GM10266 (cell line): ENCODE results near the gene ALOX5AP.

Source experiments
- DNase-seq: peaks from one replicate; pipeline ENCODE4 v3.0.0; 2012; ENCODE audit errors: extremely low spot score
- TF ChIP-seq, protein P1 (sequence below): IDR thresholded peaks from 2 replicates; pipeline ENCODE4 v1.5.1; 2012; ENCODE audit warnings: mild to moderate bottlenecking, low read depth; ENCODE audit not compliant: control insufficient read depth, insufficient read depth; ENCODE audit errors: missing control alignments

ALOX5AP gene

DNA sequence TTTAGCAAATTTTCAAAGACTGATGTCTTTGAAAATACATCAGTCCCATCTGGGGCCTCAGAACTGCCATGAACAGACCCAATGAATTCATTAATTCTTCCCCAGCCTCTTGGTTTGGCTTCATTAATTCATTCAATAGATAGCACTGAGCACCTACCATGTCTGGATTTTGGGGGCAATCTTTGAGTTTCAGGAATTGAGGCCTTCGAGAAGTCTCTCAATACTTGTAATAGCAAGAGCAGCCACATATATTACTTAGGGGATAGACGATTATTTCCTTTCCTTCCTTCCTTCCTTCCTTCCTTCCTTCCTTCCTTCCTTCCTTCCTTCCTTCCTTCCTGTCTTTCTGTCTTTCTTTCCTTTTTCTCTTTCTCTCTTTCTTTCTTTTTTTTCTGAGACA lies 64.8 kb downstream of the ALOX5AP start:
- DNase-seq: no peak
- TF ChIP-seq, protein P1, sequence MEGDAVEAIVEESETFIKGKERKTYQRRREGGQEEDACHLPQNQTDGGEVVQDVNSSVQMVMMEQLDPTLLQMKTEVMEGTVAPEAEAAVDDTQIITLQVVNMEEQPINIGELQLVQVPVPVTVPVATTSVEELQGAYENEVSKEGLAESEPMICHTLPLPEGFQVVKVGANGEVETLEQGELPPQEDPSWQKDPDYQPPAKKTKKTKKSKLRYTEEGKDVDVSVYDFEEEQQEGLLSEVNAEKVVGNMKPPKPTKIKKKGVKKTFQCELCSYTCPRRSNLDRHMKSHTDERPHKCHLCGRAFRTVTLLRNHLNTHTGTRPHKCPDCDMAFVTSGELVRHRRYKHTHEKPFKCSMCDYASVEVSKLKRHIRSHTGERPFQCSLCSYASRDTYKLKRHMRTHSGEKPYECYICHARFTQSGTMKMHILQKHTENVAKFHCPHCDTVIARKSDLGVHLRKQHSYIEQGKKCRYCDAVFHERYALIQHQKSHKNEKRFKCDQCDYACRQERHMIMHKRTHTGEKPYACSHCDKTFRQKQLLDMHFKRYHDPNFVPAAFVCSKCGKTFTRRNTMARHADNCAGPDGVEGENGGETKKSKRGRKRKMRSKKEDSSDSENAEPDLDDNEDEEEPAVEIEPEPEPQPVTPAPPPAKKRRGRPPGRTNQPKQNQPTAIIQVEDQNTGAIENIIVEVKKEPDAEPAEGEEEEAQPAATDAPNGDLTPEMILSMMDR: no peak

DNA sequence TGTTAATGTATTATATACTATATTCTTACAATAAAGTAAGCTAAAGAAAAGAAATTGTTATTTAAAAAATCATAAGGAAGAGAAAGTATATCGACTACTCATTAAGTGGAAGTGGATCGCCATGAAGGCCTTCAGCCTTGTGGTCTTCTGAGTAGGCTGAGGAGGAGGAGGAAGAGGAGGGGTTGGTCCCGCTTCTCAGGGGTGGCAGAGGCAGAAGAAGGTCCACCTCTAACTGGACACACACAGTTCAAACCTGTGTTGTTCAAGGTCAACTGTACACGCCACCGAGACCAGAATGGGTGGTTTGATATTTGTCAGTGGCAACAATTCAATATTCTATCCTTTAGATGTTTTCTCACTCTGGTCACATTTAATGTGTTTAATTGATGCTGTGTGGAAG lies 67.2 kb downstream of the ALOX5AP start:
- TF ChIP-seq, protein P1: no peak
- DNase-seq: no peak

DNA sequence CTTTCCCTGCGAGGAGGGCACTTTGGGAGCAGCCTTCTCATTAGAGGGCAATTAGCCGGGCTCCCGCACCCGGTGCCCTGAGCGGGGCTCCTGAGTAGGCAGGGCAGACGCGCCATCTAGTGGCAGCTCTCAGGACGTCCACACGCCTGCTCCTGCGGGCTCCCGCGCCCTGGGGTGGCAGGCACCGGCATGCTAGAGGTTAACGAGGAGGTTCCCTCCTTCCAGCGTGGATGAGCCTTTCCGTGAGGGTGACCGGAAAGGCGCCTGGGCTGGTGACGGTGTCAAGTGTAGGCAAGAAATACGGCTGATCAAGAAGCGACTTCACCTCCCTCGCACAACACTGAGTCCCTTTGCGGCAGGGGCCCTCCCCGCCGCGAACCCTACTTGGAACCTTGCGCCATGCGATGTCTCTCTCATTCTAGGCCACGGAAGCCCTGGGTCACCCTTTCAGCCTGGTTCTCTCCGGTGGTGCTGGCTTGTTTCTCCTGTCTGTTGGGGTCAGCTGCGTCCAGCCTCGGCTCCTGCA lies 67.7 kb downstream of the ALOX5AP start:
- TF ChIP-seq, protein P1: peak; percentile 93
- DNase-seq: peak; percentile 74

DNA sequence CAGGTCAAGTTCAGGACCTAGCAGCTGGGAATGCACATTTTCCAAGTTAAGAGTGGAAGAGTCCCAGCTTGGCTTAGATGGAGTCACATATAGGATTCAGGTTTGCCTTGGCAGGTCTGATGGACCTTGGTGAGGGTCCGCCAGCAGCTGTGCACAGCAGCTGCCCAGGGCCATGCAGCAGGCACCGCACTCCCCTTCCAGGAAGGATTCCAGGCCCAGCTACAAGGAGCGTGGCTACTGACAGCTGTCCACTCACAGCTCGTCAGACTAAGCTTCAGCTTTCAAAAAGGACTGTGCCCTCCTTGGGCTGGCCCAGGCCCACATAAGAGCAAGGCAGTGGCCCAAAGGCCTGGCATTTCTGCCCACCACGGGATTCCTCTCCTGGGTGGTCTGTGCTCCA lies 68.4 kb downstream of the ALOX5AP start:
- DNase-seq: no peak
- TF ChIP-seq, protein P1: no peak

DNA sequence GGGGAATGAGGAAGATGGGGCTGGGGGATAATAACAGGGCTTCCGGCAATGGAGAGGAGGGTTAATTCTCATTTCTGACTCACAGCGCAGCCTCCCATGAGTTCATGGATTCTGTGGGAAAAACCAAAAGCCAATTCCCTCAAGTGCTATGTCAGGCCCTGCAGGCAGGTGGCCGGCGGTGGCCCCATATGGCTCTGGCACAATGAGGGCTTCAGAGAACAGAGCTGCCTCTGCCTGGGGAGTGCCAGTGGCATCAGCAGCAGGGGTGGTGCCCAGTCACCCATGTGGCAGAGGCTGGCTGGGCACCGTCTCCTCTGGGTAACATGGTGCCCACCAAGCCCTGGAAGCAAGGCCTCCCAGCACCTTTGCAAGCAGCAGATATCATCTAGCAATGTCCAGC lies 69.1 kb downstream of the ALOX5AP start:
- TF ChIP-seq, protein P1: no peak
- DNase-seq: no peak

DNA sequence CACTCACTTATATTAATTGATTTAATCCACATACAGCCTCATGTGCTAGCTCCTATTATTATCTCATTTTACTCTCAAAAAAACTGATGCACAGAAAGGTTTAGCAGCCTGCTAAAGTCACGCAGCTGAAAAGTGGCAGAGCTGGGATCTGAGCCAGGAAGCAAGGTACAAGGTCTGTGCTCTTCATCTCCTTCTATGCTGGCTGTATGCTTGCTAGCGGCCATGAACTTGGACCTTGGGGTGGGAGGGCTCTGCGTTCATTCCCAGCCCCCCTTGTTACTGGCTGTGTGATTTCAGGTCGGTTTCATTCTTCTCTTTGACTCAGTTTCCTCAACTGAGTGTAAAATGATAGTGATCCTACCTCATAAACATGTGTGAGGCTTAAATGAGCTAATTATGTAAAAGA lies 69.8 kb downstream of the ALOX5AP start:
- DNase-seq: no peak
- TF ChIP-seq, protein P1: no peak

DNA sequence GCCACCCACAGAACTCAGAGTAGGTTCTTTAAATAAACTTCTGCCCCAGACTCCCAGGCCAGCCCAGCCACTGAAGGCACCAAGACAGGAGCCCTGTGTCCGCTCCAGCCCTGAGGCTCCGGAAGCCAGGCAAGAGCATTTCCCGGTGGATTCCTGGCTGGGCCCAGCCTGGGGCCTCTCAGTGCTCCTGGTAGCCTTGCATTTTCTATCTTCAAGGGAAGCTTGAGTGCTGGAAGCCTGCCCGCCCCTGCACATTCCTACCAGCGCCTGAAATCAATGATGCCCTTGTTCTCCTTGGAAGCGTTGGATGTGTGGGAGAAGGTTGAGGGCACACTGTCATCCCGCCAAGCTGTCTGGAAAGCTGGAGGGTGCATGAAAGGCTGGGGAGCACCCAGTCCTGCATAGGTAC lies 70.3 kb downstream of the ALOX5AP start:
- TF ChIP-seq, protein P1: no peak
- no peak for DNase-seq

DNA sequence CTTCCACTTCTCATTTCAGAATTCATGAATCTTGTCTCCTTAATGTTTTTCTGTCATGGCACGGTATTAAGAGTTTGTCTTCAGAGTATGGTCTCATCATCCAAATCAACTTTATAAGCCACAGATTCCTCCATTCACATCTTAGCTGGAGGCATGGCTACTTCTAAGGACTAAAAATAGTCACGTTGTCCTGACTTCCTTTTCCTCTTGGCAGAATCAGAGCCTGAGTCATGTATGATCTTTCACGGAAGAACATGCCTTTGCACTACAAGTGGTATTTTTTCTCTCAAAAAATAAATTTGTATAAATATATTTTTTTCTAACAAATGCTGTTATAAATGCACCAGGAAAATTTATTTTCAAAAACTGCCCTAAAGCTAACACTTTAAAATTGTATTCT lies 71.4 kb downstream of the ALOX5AP start:
- TF ChIP-seq, protein P1: no peak
- DNase-seq: no peak
